IMR-90 (cell line): Measurements from ENCODE around the gene TTC21A. TPM values are rescaled to one million over a fixed set of nuclear protein-coding genes. Genes with fewer than 3 reads are reported as not detected.

Experiments
- ATAC-seq: fragments of 200-7000 bp; cut with Tn5 transposase; 2 replicates; pipeline ENCODE4 v1.9.1; 2020; ENCODE audit warnings: low read depth, mild to moderate bottlenecking, moderate library complexity
- BruUV-seq: library from RNA; stranded (reverse); fragments of 400-500 nt; replicated peaks from 2 replicates; lab custom pipeline; 2021; lab: Mats Ljungman, UMichigan
- CTCF ChIA-PET: fragments of 300-600 bp; formaldehyde crosslinking; extraction: SDS; loops from one replicate; lab custom pipeline; 2021; ENCODE audit warnings: antibody characterized with exemption; lab: Yijun Ruan, JAX
- POLR2A ChIA-PET: fragments of 300-600 bp; sonication (Branson Sonifier 250); formaldehyde crosslinking; loops from one replicate; lab custom pipeline; 2022; ENCODE audit warnings: antibody characterized with exemption; ENCODE audit not compliant: unreplicated experiment; lab: Charles Lee
- DNase-seq: peaks from one replicate; pipeline ENCODE4 v3.0.0; 2013
- H2AFZ ChIP-seq: replicated peaks from 2 replicates; pipeline ENCODE3; 2013; ENCODE audit warnings: low read length, mild to moderate bottlenecking; ENCODE audit not compliant: poor library complexity
- H2AK5ac ChIP-seq: 2 replicates; pipeline ENCODE4 v1.6.1; 2013; ENCODE audit warnings: low read depth, low read length, inconsistent platforms
- H2AK9ac ChIP-seq: replicated peaks from 2 replicates; pipeline ENCODE3; 2013; ENCODE audit warnings: mild to moderate bottlenecking, low read depth, low read length, moderate library complexity; ENCODE audit not compliant: poor library complexity
- H2BK120ac ChIP-seq: 2 replicates; pipeline ENCODE4 v1.6.1; 2013; ENCODE audit warnings: low read depth, low read length, inconsistent platforms
- H2BK15ac ChIP-seq: 3 replicates; pipeline ENCODE4 v1.6.1; 2013; ENCODE audit warnings: low read depth, low read length, inconsistent platforms
- H2BK20ac ChIP-seq: 2 replicates; pipeline ENCODE4 v1.6.1; 2013; ENCODE audit warnings: low read depth, mild to moderate bottlenecking, inconsistent platforms, low read length, moderate library complexity
- H2BK5ac ChIP-seq: 2 replicates; pipeline ENCODE4 v1.6.1; 2013; ENCODE audit warnings: mild to moderate bottlenecking, low read depth, low read length, inconsistent platforms; ENCODE audit not compliant: poor library complexity, severe bottlenecking
- H3K14ac ChIP-seq: replicated peaks from 2 replicates; pipeline ENCODE4 v1.6.1; 2013; ENCODE audit warnings: low read depth, low read length, inconsistent platforms
- H3K18ac ChIP-seq: 2 replicates; pipeline ENCODE4 v1.6.1; 2013; ENCODE audit warnings: low read depth, low read length, control low read depth
- H3K23ac ChIP-seq: 2 replicates; pipeline ENCODE4 v1.6.1; 2013; ENCODE audit warnings: low read depth, low read length, inconsistent platforms
- H3K27ac ChIP-seq: 2 replicates; pipeline ENCODE4 v1.5.1; 2013; ENCODE audit warnings: mild to moderate bottlenecking, control low read depth, low read length; ENCODE audit not compliant: insufficient read depth
- H3K27me3 ChIP-seq: 2 replicates; pipeline ENCODE4 v1.6.1; 2013; ENCODE audit warnings: low read length; ENCODE audit not compliant: control insufficient read depth, insufficient read depth
- H3K36me3 ChIP-seq: 2 replicates; pipeline ENCODE4 v1.6.1; 2013; ENCODE audit warnings: low read length, mixed read lengths; ENCODE audit not compliant: control insufficient read depth, insufficient read depth
- H3K4ac ChIP-seq: 2 replicates; pipeline ENCODE4 v1.6.1; 2013; ENCODE audit warnings: low read depth, low read length, inconsistent platforms
- H3K4me1 ChIP-seq: 2 replicates; pipeline ENCODE4 v1.6.1; 2013; ENCODE audit warnings: low read length, mixed read lengths; ENCODE audit not compliant: control insufficient read depth, insufficient read depth
- H3K4me2 ChIP-seq: 2 replicates; pipeline ENCODE4 v1.6.1; 2013; ENCODE audit warnings: low read depth, mild to moderate bottlenecking, control low read depth, low read length, moderate library complexity
- H3K4me3 ChIP-seq: 2 replicates; pipeline ENCODE4 v1.5.1; 2013; ENCODE audit warnings: low read depth, mild to moderate bottlenecking, control low read depth, low read length, moderate library complexity; ENCODE audit not compliant: insufficient read depth
- H3K56ac ChIP-seq: 2 replicates; pipeline ENCODE4 v1.6.1; 2013; ENCODE audit warnings: low read length, inconsistent platforms; ENCODE audit not compliant: insufficient read depth; ENCODE audit errors: extremely low read depth
- H3K79me1 ChIP-seq, 2 experiments: 2 replicates each; pipeline ENCODE4 v1.6.1; 2013; ENCODE audit warnings: low read length in 2 of 2, inconsistent platforms in 1 of 2, low read depth in 1 of 2
- H3K9ac ChIP-seq: 2 replicates; pipeline ENCODE4 v1.6.1; 2013; ENCODE audit warnings: low read depth, low read length, control low read depth
- H3K9me1 ChIP-seq: 2 replicates; pipeline ENCODE4 v1.6.1; 2013; ENCODE audit warnings: low read length, inconsistent platforms; ENCODE audit not compliant: insufficient read depth
- H3K9me3 ChIP-seq: 2 replicates; pipeline ENCODE4 v1.6.1; 2013; ENCODE audit warnings: low read length; ENCODE audit not compliant: control insufficient read depth, insufficient read depth
- H4K20me1 ChIP-seq: 2 replicates; pipeline ENCODE4 v1.6.1; 2013; ENCODE audit warnings: low read length, inconsistent platforms; ENCODE audit not compliant: insufficient read depth
- H4K5ac ChIP-seq: 2 replicates; pipeline ENCODE4 v1.6.1; 2013; ENCODE audit warnings: mild to moderate bottlenecking, low read depth, low read length, control low read depth
- H4K8ac ChIP-seq, 2 experiments: 2 replicates each; pipeline ENCODE4 v1.6.1; 2013; ENCODE audit warnings: low read depth in 2 of 2, low read length in 2 of 2, control low read depth in 1 of 2, inconsistent platforms in 1 of 2
- H4K91ac ChIP-seq: 2 replicates; pipeline ENCODE4 v1.6.1; 2013; ENCODE audit warnings: low read depth, low read length, inconsistent platforms; ENCODE audit not compliant: insufficient read depth
- BHLHE40 ChIP-seq: fragments of 150-350 bp; IDR thresholded peaks from 2 replicates; pipeline ENCODE4 v1.6.1; 2016; ENCODE audit warnings: mild to moderate bottlenecking, low read depth, low read length
- CEBPB ChIP-seq: IDR thresholded peaks from 2 replicates; pipeline ENCODE4 v1.6.1; 2012; ENCODE audit warnings: low read depth, low read length, improper control_type of control experiment
- CHD1 ChIP-seq: IDR thresholded peaks from 2 replicates; pipeline ENCODE4 v1.6.1; 2012; ENCODE audit warnings: low read depth, low read length, improper control_type of control experiment
- FOS ChIP-seq: fragments of 150-350 bp; IDR thresholded peaks from 2 replicates; pipeline ENCODE4 v1.6.1; 2016; ENCODE audit warnings: low read depth, low read length
- MAZ ChIP-seq: IDR thresholded peaks from 2 replicates; pipeline ENCODE4 v1.6.1; 2012; ENCODE audit warnings: low read depth, mild to moderate bottlenecking, low read length, improper control_type of control experiment, moderate library complexity, borderline replicate concordance
- MXI1 ChIP-seq: IDR thresholded peaks from 2 replicates; pipeline ENCODE4 v1.6.1; 2012; ENCODE audit warnings: low read depth, mild to moderate bottlenecking, low read length, moderate library complexity, borderline replicate concordance
- NFE2L2 ChIP-seq: fragments of 150-350 bp; IDR thresholded peaks from 2 replicates; pipeline ENCODE4 v1.6.1; 2016; ENCODE audit warnings: low read depth, mild to moderate bottlenecking, low read length
- POLR2A ChIP-seq: IDR thresholded peaks from 2 replicates; pipeline ENCODE4 v1.6.1; 2012; ENCODE audit warnings: mild to moderate bottlenecking, low read depth, low read length
- RAD21 ChIP-seq: IDR thresholded peaks from 2 replicates; pipeline ENCODE4 v1.6.1; 2012; ENCODE audit warnings: low read length, improper control_type of control experiment
- RCOR1 ChIP-seq: IDR thresholded peaks from 2 replicates; pipeline ENCODE4 v1.6.1; 2012; ENCODE audit warnings: mild to moderate bottlenecking, low read length, improper control_type of control experiment; ENCODE audit not compliant: insufficient replicate concordance
- RFX5 ChIP-seq: IDR thresholded peaks from 2 replicates; pipeline ENCODE4 v1.8.0; 2012; ENCODE audit warnings: low read depth, mild to moderate bottlenecking, low read length, moderate library complexity
- SMC3 ChIP-seq: fragments of 150-350 bp; IDR thresholded peaks from 2 replicates; pipeline ENCODE4 v1.6.1; 2016; ENCODE audit warnings: low read depth, mild to moderate bottlenecking, antibody characterized with exemption, low read length, moderate library complexity
- USF2 ChIP-seq: fragments of 150-350 bp; IDR thresholded peaks from 2 replicates; pipeline ENCODE4 v1.6.1; 2017; ENCODE audit warnings: mild to moderate bottlenecking, antibody characterized with exemption, low read length, low read depth
- WGBS, 2 experiments: methylation state at CpG; one replicate each; pipeline versions ENCODE4 v1.1.5 to v1.1.7; 2013; ENCODE audit warnings: missing lambda C conversion rate in 2 of 2; ENCODE audit not compliant: insufficient read length in 1 of 2; ENCODE audit errors: extremely low coverage in 2 of 2; 5-methylcytosine and 5-hydroxymethylcytosine counted together
- dilution Hi-C: fragments of 300-500 bp; cut with HindIII; formaldehyde crosslinking; loops from one replicate; pipeline ENCODE4 v1.14.3; 2018; ENCODE audit warnings: low sequenced_read_pairs; ENCODE audit not compliant: unreplicated experiment
- in situ Hi-C: fragments of 300-500 bp; cut with MboI; formaldehyde crosslinking; loops from 3 replicates; pipeline ENCODE4 v1.14.3; 2019; ENCODE audit warnings: low sequenced_read_pairs, inconsistent platforms, mixed read lengths
- intact Hi-C: fragments of 100-400 bp; cut with micrococcal nuclease; formaldehyde crosslinking; loops from 2 replicates; pipeline ENCODE4 v1.10.0; 2022
- polyA plus RNA-seq, 3 experiments: library from polyadenylated mRNA; depleted of rRNA; stranded (reverse); fragments of >200 nt; gene quantifications; 2 replicates each; pipeline ENCODE4 v1.2.3, GENCODE V29; 2012; ENCODE audit warnings: low replicate concordance in 1 of 3
- total RNA-seq: library from RNA; depleted of rRNA; stranded (reverse); fragments of >200 nt; gene quantifications from 2 replicates; pipeline ENCODE4 v1.2.3, GENCODE V29; 2012

TTC21A gene
- total and polyA plus RNA-seq, 2 of the 4 experiments (the other 2 are of a cell fraction): 0.90 to 1.8 TPM

GRCh38 chr3:39130026-39130425 is 22.5 kb downstream of the TTC21A start:
- H3K56ac ChIP-seq: no peak overlapping the region
- no peak overlapping the region for H2BK20ac ChIP-seq
- no peak overlapping the region for H2AK9ac ChIP-seq
- no peak overlapping the region for H2BK120ac ChIP-seq
- peaks cover 11% of the 10 kb centered on the region for H3K9me1 ChIP-seq
- DNase-seq: no peak
- ATAC-seq: no peak
- ChIA-PET CTCF (interaction anchor here (1.8 kb wide), 1 partner anchor 158 kb away, joined by 5 read pairs; no protein-coding TSS in a partner anchor), POLR2A (no interaction called here)
- H3K4me3 ChIP-seq: no peak overlapping the region
- no peak overlapping the region for H3K18ac ChIP-seq
- H3K27me3 ChIP-seq: no peaks in the 10 kb centered on the region
- no peak overlapping the region for H2AK5ac ChIP-seq
- no peak overlapping the region for H4K8ac ChIP-seq
- no peak overlapping the region; the same call in 1 of the 2 replicates for H3K23ac ChIP-seq
- H2BK5ac ChIP-seq: no peak overlapping the region
- in situ Hi-C loops (no loop called here), intact Hi-C loops (no loop called here), dilution Hi-C loops (no loop called here)
- no peak overlapping the region for H3K14ac ChIP-seq
- H3K4me1 ChIP-seq: peaks cover 5% of the 10 kb centered on the region
- BruUV-seq: no TSS peak
- H4K20me1 ChIP-seq: no peaks in the 10 kb centered on the region
- 94% methylated on average over 4 of the region's 6 CpGs; no CpG with 5 or more reads in 1 of the 2 experiments for WGBS, 2 experiments
- H3K4ac ChIP-seq: no peak overlapping the region
- H3K27ac ChIP-seq: no peak overlapping the region
- no peak overlapping the region for H3K4me2 ChIP-seq
- TF ChIP-seq RAD21 (no peak), SMC3 (no peak), RFX5 (no peak), POLR2A (no peak), NFE2L2 (no peak), MXI1 (no peak), USF2 (no peak), BHLHE40 (no peak), CHD1 (no peak), FOS (no peak), CEBPB (no peak), RCOR1 (no peak), MAZ (no peak)
- no peak overlapping the region for H3K9ac ChIP-seq
- no peaks in the 10 kb centered on the region for H3K36me3 ChIP-seq
- no peak overlapping the region for H2AFZ ChIP-seq
- H4K5ac ChIP-seq: no peak overlapping the region
- no peak overlapping the region for H4K91ac ChIP-seq
- H2BK15ac ChIP-seq: no peak overlapping the region
- no peaks in the 10 kb centered on the region for H3K9me3 ChIP-seq
- no peaks in the 10 kb centered on the region for H3K79me1 ChIP-seq
